Dedifferentiated amniotic fluid mesenchymal stem cell (primary cell): ENCODE data around the gene PARD3.

ENCODE experiments used
- DNase-seq: peaks from one replicate; pipeline ENCODE4 v3.0.0-alpha.2; 2016; ENCODE audit errors: extremely low spot score

The PARD3 gene

GRCh38 chr10:34160595-34160994, 654.5 kb downstream of the PARD3 start:
- DNase-seq: no peak

GRCh38 chr10:34157501-34157900, 657.6 kb downstream of the PARD3 start:
- DNase-seq: no peak

- DNase-seq: no peak
Observed at GRCh38 chr10:34156781-34157425, 658.2 kb downstream of the PARD3 start.

- DNase-seq: no peak
Observed at GRCh38 chr10:34155812-34156211, 659.3 kb downstream of the PARD3 start.

- no peak for DNase-seq
Observed at GRCh38 chr10:34154383-34154900, 660.7 kb downstream of the PARD3 start.

GRCh38 chr10:34153663-34154382, 661.3 kb downstream of the PARD3 start:
- DNase-seq: no peak

- DNase-seq: no peak
Observed at GRCh38 chr10:34152434-34152833, 662.7 kb downstream of the PARD3 start.

GRCh38 chr10:34151931-34152330, 663.2 kb downstream of the PARD3 start:
- no peak for DNase-seq

- DNase-seq: no peak
Observed at GRCh38 chr10:34151481-34151880, 663.6 kb downstream of the PARD3 start.

GRCh38 chr10:34150103-34150502, 665.0 kb downstream of the PARD3 start:
- DNase-seq: no peak

GRCh38 chr10:34148305-34148657, 666.8 kb downstream of the PARD3 start:
- no peak for DNase-seq

- no peak for DNase-seq
Observed at GRCh38 chr10:34147641-34148304, 667.3 kb downstream of the PARD3 start.

GRCh38 chr10:34145715-34146114, 669.4 kb downstream of the PARD3 start:
- DNase-seq: peak; percentile 64

- DNase-seq: no peak
Observed at GRCh38 chr10:34143466-34143865, 671.6 kb downstream of the PARD3 start.

- no peak for DNase-seq
Observed at GRCh38 chr10:34141032-34141680, 673.9 kb downstream of the PARD3 start.

GRCh38 chr10:34139559-34139958, 675.5 kb downstream of the PARD3 start:
- DNase-seq: no peak

- no peak for DNase-seq
Observed at GRCh38 chr10:34137955-34138354, 677.1 kb downstream of the PARD3 start.

GRCh38 chr10:34137201-34137600, 677.9 kb downstream of the PARD3 start:
- no peak for DNase-seq

GRCh38 chr10:34135515-34135914, 679.6 kb downstream of the PARD3 start:
- no peak for DNase-seq

GRCh38 chr10:34134602-34135001, 680.5 kb downstream of the PARD3 start:
- DNase-seq: no peak

- no peak for DNase-seq
Observed at GRCh38 chr10:34133406-34133805, 681.7 kb downstream of the PARD3 start.

GRCh38 chr10:34131152-34131551, 683.9 kb downstream of the PARD3 start:
- DNase-seq: no peak
